GM12892 (cell line): Measurements from ENCODE around the gene S100A2.
"Not testable (repeated sequence)": the region's sequence is repeated elsewhere in the genome, so short reads cannot be mapped to it uniquely, and the experiment has no call there.

Experiments used
- DNase-seq: peaks from one replicate; pipeline ENCODE4 v3.0.0; 2011; ENCODE audit not compliant: insufficient read length
- FAIRE-seq: peaks from 2 replicates; lab custom pipeline; 2011; peaks lifted over from hg19 to GRCh38; lab: Jason Lieb, UNC
- POLR2A ChIP-seq: IDR thresholded peaks from 2 replicates; pipeline ENCODE4 v1.6.1; 2011; ENCODE audit warnings: low read depth, low read length, control low read depth
- POLR2AphosphoS5 ChIP-seq: IDR thresholded peaks from 2 replicates; pipeline ENCODE4 v1.6.1; 2011; ENCODE audit warnings: low read depth, low read length, control low read depth
- TAF1 ChIP-seq: IDR thresholded peaks from 2 replicates; pipeline ENCODE4 v1.6.1; 2011; ENCODE audit warnings: low read depth, mild to moderate bottlenecking, control low read depth, low read length, borderline replicate concordance

Gene S100A2

DNA sequence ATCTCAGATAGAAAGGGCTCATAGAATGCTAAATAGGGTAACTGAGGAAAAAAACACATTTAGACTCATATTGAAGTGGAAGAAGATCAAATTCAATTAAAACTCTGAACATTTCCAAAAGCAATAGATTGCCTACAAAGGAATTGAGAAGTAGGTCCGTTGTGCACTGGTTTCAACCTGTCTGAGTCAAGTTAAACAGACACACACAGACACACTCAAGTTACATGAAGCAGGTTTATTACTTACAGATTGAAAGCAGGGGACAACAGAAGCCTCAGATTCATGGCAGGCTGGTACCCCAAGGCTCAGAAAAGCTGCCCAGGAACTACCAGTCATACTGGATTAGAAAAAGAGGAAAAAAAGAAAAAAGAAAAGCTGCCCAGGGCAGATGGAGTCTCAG is 20.7 kb upstream of the S100A2 start:
- FAIRE-seq (peak; percentile 14), DNase-seq (no peak)
- no peak for TF ChIP-seq TAF1
- no peak for TF ChIP-seq POLR2AphosphoS5
- no peak for TF ChIP-seq POLR2A

DNA sequence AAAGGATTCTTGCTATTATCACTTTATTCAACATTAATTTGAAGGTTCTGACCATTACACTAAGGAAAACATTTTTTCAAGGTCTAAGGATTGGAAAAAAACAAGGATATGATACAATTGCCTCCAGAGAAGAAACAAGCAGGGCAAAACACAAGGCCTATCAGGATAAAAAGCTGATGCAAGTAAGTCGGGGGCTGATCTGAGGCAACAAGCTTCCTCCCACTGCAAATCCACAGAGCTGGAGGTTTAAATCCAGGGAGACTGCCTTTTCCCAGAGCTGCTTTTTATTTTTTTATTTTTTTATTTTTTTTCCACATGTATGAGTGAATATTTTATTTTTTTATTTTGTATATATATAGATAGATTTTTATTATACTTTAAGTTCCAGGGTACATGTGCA is 19.4 kb upstream of the S100A2 start:
- DNase-seq, result no peak
- no peak for TF ChIP-seq POLR2AphosphoS5
- FAIRE-seq, result no peak

DNA sequence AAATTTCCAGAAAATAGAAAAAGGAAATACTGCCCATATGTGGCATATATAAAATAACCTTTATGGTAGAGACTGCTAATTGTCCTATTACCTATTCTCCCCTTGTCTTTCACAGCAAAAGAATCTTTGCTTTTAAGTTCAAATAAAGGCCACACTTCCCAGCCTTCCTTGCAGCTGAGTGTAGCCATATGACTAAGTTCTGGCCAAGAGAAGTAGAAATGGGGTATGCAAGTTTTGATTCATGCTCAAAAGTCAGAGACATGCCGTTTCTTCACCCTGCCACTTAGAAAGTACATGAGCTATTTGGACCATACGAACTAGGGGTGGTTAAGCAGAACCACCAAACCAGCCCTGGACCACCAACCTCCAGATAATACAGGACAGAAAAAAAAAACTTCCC is 18.3 kb upstream of the S100A2 start:
- FAIRE-seq, result no peak

DNA sequence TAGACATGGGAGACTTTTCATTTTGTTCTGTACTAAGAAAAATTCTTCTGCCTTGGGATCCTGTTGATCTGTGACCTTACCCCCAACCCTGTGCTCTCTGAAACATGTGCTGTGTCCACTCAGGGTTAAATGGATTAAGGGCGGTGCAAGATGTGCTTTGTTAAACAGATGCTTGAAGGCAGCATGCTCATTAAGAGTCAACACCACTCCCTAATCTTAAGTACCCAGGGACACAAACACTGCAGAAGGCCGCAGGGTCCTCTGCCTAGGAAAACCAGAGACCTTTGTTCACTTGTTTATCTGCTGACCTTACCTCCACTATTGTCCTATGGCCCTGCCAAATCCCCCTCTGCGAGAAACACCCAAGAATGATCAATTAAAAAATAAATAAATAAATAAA is 17.9 kb upstream of the S100A2 start:
- not testable (repeated sequence) for FAIRE-seq, DNase-seq

More for the DNA sequence above, 18.3 kb upstream of the S100A2 start:
- no peak for DNase-seq
- TF ChIP-seq POLR2A (no peak), POLR2AphosphoS5 (no peak), TAF1 (no peak)

DNA sequence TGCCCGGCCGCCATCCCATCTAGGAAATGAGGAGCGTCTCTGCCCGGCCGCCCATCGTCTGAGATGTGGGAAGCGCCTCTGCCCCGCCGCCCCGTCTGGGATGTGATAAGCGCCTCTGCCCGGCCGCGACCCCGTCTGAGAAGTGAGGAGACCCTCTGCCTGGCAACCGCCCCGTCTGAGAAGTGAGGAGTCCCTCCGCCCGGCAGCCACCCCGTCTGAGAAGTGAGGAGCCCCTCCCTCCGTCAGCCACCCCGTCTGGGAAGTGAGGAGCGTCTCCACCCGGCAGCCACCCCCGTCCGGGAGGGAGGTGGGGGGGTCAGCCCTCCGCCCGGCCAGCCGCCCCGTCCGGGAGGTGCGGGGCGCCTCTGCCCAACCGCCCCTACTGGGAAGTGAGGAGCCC is 17.2 kb upstream of the S100A2 start:
- FAIRE-seq, DNase-seq: not testable (repeated sequence)

DNA sequence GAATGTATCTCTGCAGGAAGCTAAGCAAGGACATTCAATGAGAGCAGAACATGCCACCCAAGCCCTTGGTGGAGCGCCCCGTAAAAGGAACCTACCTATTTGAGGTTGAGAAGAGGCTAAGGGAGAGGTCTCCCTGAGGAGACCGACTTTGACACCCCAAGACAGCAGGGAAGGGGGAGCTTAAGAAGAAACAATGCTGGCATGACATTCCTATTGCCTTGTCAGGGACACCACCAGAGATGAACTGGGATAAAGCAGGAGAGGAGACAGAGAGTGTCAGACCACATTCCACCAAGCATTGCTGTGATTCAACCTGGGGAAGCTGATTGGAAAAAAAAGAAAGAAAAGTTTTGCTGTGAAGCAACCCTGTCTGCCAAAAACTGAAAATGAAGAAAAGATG is 13.3 kb upstream of the S100A2 start:
- TF ChIP-seq POLR2A, result no peak
- TF ChIP-seq TAF1, result no peak
- no peak for TF ChIP-seq POLR2AphosphoS5
- DNase-seq, result no peak
- FAIRE-seq, result no peak

DNA sequence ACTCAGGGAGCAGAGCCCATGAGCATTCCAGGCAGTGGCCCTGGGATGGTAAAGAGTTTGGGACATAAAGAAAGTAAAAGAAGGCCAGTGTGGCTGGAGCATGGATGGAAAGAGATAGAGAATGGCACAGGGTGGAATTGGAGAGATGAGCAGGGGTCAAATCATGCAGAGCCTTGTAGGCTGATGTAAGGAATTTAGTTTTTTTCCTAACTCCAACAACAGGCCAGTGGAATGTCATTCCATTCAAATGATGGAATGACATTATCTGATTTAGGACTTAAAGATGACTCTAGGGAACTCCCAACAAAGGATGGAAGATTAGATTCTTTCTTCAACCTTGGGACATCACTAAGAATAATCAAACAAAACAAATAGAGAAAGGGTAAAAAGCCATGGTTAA is 12.8 kb upstream of the S100A2 start:
- DNase-seq (no peak), FAIRE-seq (no peak)
- TF ChIP-seq POLR2AphosphoS5, result no peak
- TF ChIP-seq POLR2A, result no peak
- no peak for TF ChIP-seq TAF1

DNA sequence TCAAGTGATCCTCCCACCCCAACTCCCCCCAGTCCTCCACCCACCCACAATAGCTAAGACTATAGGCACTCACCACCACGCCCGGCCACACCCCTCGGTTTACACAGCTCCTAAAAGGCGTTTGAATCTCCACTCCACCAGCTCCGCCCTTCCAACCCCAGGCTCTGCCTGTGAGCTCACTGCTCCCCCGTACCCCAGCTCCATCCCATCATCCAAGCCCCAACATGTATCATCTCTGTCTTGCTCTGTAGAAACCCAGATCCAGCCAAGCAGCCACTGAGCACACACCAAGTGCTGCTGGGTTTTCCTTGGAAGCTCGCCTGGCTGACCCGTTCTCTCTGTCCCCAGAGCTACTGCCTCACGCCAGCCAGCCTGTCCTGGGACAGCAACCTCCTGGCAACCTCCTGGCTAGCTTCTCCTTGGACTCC is 12.0 kb upstream of the S100A2 start:
- no peak for FAIRE-seq
- TF ChIP-seq POLR2A (no peak), POLR2AphosphoS5 (no peak), TAF1 (no peak)
- DNase-seq, result no peak

DNA sequence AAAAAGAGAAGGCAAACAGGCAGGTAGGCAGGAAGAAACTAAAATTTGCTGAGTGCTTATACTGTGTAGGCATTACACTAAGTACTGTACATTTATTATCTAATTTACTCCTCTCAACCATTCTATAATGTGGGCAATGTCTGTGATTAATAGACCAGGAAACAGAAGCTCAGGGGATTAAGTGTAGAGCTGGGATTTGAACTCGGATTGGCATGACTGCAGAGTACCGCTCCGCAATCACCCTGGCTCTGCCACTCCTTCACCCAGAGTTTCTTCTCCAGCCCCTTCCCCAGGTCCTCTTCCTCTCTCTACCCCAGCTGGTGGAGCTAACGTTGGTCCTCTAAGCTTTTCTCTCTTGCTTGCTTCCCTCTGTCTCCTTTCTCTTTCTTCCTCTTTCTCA is 11.5 kb upstream of the S100A2 start:
- TF ChIP-seq POLR2AphosphoS5 (no peak), POLR2A (no peak), TAF1 (no peak)
- FAIRE-seq, result no peak
- DNase-seq, result no peak

DNA sequence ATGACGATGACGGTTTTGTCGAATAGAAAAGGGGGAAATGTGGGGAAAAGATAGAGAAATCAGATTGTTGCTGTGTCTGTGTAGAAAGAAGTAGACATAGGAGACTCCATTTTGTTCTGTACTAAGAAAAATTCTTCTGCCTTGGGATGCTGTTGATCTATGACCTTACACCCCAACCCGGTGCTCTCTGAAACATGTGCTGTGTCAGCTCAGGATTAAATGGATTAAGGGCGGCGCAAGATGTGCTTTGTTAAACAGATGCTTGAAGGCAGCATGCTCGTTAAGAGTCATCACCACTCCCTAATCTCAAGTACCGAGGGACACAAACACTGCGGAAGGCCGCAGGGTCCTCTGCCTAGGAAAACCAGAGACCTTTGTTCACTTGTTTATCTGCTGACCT is 9.9 kb upstream of the S100A2 start:
- not testable (repeated sequence) for DNase-seq, FAIRE-seq

DNA sequence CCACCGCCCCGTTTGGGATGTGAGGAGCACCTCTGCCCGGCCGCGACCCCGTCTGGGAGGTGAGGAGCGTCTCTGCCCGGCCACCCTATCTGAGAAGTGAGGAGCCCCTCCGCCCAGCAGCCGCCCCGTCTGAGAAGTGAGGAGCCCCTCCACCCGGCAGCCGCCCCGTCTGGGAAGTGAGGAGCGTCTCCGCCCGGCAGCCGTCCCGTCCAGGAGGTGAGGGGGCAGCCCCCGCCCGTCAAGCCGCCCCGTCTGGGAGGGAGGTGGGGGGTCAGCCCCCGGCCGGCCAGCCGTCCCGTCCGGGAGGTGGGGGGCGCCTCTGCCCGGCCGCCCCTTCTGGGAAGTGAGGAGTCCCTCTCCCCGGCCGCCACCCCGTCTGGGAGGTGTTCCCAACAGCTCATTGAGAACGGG is 9.4 kb upstream of the S100A2 start:
- not testable (repeated sequence) for DNase-seq, FAIRE-seq

DNA sequence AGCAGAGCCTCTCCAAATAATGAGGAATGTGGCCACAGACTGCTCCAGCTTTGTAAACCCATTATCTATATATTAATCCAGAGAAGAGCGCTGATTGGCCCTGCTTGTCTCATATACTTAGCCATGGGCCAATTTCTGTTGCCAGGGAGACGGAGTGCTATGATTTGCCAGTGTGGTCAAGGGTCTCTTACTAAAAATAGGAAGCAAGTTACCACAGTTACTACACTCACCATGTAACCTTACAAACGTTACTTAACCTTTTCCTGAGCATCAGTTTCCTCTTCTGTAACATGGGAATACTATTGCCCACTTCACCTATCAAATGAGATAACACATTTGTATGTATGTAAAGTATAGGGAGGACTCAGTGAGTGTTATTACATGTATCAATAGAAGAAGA is 7.7 kb upstream of the S100A2 start:
- no peak for TF ChIP-seq POLR2AphosphoS5
- no peak for TF ChIP-seq POLR2A
- FAIRE-seq, result no peak
- no peak for DNase-seq

DNA sequence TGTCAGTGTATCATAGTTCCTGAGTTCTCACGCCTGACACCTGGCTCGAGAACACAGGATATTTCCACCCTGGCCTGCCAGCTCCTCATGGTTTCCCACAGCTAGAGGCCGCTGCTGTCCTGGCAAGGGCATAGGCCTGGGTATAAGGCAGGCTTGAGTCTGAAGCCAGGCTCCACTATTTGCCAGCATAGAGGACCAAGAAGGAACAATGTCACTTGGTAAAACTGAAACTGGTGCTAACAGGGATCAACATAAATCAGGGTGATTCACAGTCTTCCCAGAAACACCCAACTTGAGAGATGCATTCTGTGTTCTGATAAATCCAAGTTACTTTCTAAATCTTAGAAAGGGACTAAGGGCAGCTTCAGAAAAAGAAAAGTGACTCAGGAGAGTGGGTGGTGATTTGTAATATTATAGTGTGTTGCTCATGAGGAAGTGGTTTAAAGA is 6.9 kb upstream of the S100A2 start:
- no peak for TF ChIP-seq POLR2AphosphoS5
- TF ChIP-seq TAF1, result no peak
- no peak for TF ChIP-seq POLR2A

DNA sequence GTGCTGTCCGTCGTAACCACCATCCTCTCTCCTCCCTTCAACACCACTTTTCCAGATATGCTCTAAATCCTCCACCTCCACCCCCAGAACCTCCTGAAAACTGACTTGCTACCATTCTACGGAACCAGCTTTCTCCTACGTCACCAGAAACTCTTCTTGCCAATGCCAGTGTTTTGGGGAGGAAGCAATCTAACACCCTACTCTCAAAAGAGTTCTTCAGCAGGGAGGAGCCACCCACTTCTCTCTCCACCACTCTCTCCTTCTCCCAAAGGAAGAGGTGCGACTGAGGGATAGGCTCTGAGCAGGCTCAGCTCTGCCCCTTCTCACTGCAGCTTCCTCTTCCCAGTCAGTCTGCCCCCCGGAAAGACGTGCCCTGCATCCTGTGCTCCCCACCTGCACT is 6.1 kb upstream of the S100A2 start:
- TF ChIP-seq TAF1, result no peak
- no peak for TF ChIP-seq POLR2AphosphoS5
- no peak for TF ChIP-seq POLR2A
- FAIRE-seq (no peak), DNase-seq (no peak)

More for the DNA sequence above, 6.9 kb upstream of the S100A2 start:
- DNase-seq (no peak), FAIRE-seq (no peak)
